Fibroblast of lung (primary cell): ENCODE results near the gene PMEPA1.

ENCODE experiments used
- CTCF ChIP-seq, 2 donors: IDR thresholded peaks in 1 of 2; conservative IDR thresholded peaks in 1 of 2; 1 replicate in 1 of 2; 2 replicates in 1 of 2; pipeline ENCODE4 v1.5.1; 2011 to 2012; ENCODE audit warnings: low read length in 2 of 2, control low read depth in 1 of 2, inconsistent platforms in 1 of 2, low read depth in 1 of 2, mild to moderate bottlenecking in 1 of 2
- EZH2 ChIP-seq: IDR thresholded peaks from 2 replicates; pipeline ENCODE4 v1.5.1; 2012; ENCODE audit warnings: low read length, control low read depth, mild to moderate bottlenecking; ENCODE audit errors: missing control alignments

GRCh38 chr20:57605045-57605444 lies 104.8 kb downstream of the PMEPA1 start:
- TF ChIP-seq EZH2 (no peak), CTCF (conservative IDR thresholded peaks at IDR 0.05 in 1 of 2, IDR thresholded peaks at IDR 0.05 in 1 of 2; ENCODE audit: low read depth in 1 of 2, low read length in 2 of 2) (no peak)
